ENCODE results near the gene DPYD.
A peak's percentile ranks its signal among the peaks of the same experiment; 100 is the strongest.

The DPYD gene

GRCh38 chr1:97417661-97418060 lies 503.2 kb downstream of the DPYD start:
- no peak for DNase-seq

GRCh38 chr1:97414682-97415312 lies 506.0 kb downstream of the DPYD start:
- DNase-seq, result no peak

- no peak for DNase-seq
These were observed 508.1 kb downstream of the DPYD start for GRCh38 chr1:97412737-97413136.

GRCh38 chr1:97412166-97412565 lies 508.7 kb downstream of the DPYD start:
- no peak for DNase-seq

GRCh38 chr1:97396463-97396862 lies 524.4 kb downstream of the DPYD start:
- DNase-seq, result peak; percentile 11

- no peak for DNase-seq
These were observed 528.1 kb downstream of the DPYD start for GRCh38 chr1:97392701-97393100.

- DNase-seq, result no peak
These were observed 535.1 kb downstream of the DPYD start for GRCh38 chr1:97385536-97386277.

GRCh38 chr1:97384294-97384968 lies 536.4 kb downstream of the DPYD start:
- peak; percentile 81 for DNase-seq

GRCh38 chr1:97383797-97384196 lies 537.0 kb downstream of the DPYD start:
- no peak for DNase-seq

GRCh38 chr1:97382206-97382605 lies 538.6 kb downstream of the DPYD start:
- no peak for DNase-seq

- DNase-seq, result peak; percentile 70
These were observed 541.3 kb downstream of the DPYD start for GRCh38 chr1:97379387-97380075.

- DNase-seq, result peak; percentile 38
These were observed 542.2 kb downstream of the DPYD start for GRCh38 chr1:97378596-97378995.

- no peak for DNase-seq
These were observed 543.3 kb downstream of the DPYD start for GRCh38 chr1:97377432-97378034.

- no peak for DNase-seq
These were observed 547.8 kb downstream of the DPYD start for GRCh38 chr1:97373000-97373399.

GRCh38 chr1:97372531-97372930 lies 548.3 kb downstream of the DPYD start:
- no peak for DNase-seq

GRCh38 chr1:97368296-97368695 lies 552.5 kb downstream of the DPYD start:
- DNase-seq, result no peak

GRCh38 chr1:97366984-97367383 lies 553.9 kb downstream of the DPYD start:
- no peak for DNase-seq

- peak; percentile 30 for DNase-seq
These were observed 555.8 kb downstream of the DPYD start for GRCh38 chr1:97365026-97365425.

GRCh38 chr1:97364086-97364485 lies 556.7 kb downstream of the DPYD start:
- DNase-seq, result peak; percentile 68

GRCh38 chr1:97356309-97356708 lies 564.5 kb downstream of the DPYD start:
- DNase-seq, result no peak

GRCh38 chr1:97352936-97353382 lies 567.9 kb downstream of the DPYD start:
- DNase-seq, result no peak

- DNase-seq, result no peak
These were observed 569.0 kb downstream of the DPYD start for GRCh38 chr1:97351846-97352245.

- peak; percentile 72 for DNase-seq
These were observed 570.2 kb downstream of the DPYD start for GRCh38 chr1:97350662-97351061.

Data from HCEC 1CT (cell line).